NCI-H460 (cell line): ENCODE data around the gene NIT1. TPM values are rescaled to one million over a fixed set of nuclear protein-coding genes. Genes with fewer than 3 reads are reported as not detected.
"Not testable (repeated sequence)": the region's sequence is repeated elsewhere in the genome, so short reads cannot be mapped to it uniquely, and the experiment has no call there.

Experiments
- DNase-seq: peaks from one replicate; pipeline ENCODE4 v3.0.0-alpha.2; 2016; ENCODE audit warnings: low read depth; ENCODE audit errors: extremely low read depth
- total RNA-seq: library from RNA; depleted of rRNA; stranded (reverse); fragments of >200 nt; shearing (Covaris generic); gene quantifications from 2 replicates; pipeline ENCODE4 v1.2.3, GENCODE V29; 2014

Gene NIT1
- total RNA-seq, 1 experiment from 2014 or later, result 60.6 TPM

GRCh38 chr1:161111117-161111516 is 6.8 kb upstream of the NIT1 start:
- DNase-seq, result no peak

GRCh38 chr1:161111527-161111926 is 6.4 kb upstream of the NIT1 start:
- no peak for DNase-seq

- no peak for DNase-seq
These were observed 4.0 kb upstream of the NIT1 start for GRCh38 chr1:161113915-161114314.

GRCh38 chr1:161114556-161114955 is 3.3 kb upstream of the NIT1 start:
- no peak for DNase-seq

GRCh38 chr1:161115132-161115711 is 2.7 kb upstream of the NIT1 start:
- DNase-seq, result peak; percentile 97

GRCh38 chr1:161115961-161116360 is 1.9 kb upstream of the NIT1 start:
- DNase-seq, result not testable (repeated sequence)

GRCh38 chr1:161119092-161119903 is 1.4 kb downstream of the NIT1 start:
- peak; percentile 78 for DNase-seq

- DNase-seq, result no peak
These were observed 3.2 kb downstream of the NIT1 start for GRCh38 chr1:161121042-161121650.

GRCh38 chr1:161121834-161122233 is 3.9 kb downstream of the NIT1 start:
- no peak for DNase-seq

- no peak for DNase-seq
These were observed 5.1 kb downstream of the NIT1 start for GRCh38 chr1:161122967-161123366.

- DNase-seq, result no peak
These were observed 9.7 kb downstream of the NIT1 start for GRCh38 chr1:161127649-161128048.

- no peak for DNase-seq
These were observed 10.9 kb downstream of the NIT1 start for GRCh38 chr1:161128591-161129420.

- DNase-seq, result no peak
These were observed 12.4 kb downstream of the NIT1 start for GRCh38 chr1:161130266-161130665.

- DNase-seq, result no peak
These were observed 13.9 kb downstream of the NIT1 start for GRCh38 chr1:161131523-161132409.

- peak; percentile 97 for DNase-seq
These were observed 14.7 kb downstream of the NIT1 start, which contains the start of gene DEDD for GRCh38 chr1:161132410-161133219. TSS of gene DEDD (minus strand) at chr1:161132667. CDS start at chr1:161124462, 8,205 bp downstream.

- DNase-seq, result no peak
These were observed 15.4 kb downstream of the NIT1 start for GRCh38 chr1:161133220-161133740.

GRCh38 chr1:161137881-161138280 is 20.0 kb downstream of the NIT1 start:
- DNase-seq, result no peak

GRCh38 chr1:161138431-161138830 is 20.5 kb downstream of the NIT1 start:
- DNase-seq, result no peak

- DNase-seq, result peak; percentile 64
These were observed 21.9 kb downstream of the NIT1 start for GRCh38 chr1:161139766-161140165.
